ENCODE results near the gene NEAT1. TPM values are rescaled to one million over a fixed set of nuclear protein-coding genes. Genes with fewer than 3 reads are reported as not detected.

NEAT1 gene
- total and polyA plus RNA-seq, 11 donors: 17.0 to 760 (median 507) TPM

DNA sequence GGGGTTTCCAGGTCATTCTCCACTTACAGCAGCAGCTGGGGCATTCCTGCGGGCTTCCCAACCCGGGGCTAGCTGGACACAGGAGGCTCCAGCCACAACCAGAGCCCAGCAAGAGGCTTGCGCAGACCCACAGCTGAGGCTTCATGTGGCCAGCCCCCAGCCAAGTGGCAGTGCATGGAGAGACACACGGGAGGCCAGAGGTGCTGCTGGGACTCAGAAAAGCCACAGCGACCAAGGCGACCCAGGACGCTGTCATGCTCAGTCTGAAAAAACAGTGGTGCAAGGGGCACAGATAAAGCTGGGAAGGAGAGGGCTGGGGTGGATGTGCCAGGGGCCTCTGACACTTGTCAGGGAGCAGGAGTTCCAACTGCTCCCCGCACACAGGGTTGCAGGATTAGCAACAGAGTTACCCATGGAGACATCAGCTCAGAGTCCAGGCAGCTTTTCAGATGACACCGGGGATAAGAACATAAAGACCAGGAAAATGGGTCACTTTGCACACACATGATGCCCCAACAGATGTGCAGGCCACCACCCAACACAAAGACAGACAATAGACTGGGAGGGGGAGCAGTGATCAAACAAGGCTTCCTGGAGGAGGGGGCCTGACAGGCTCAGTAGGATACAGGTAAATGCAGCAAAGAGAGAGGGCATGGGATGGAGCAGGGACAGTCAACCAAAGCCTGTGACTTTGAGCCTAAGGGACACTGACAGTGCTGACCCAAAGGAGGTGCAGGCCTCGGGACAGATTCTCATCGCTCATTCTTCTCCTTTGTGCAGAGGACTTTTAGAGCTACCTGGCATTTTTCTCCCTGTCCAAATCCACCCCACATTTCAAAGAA lies 6.9 kb upstream of the NEAT1 start:
- no peak for TF ChIP-seq POLR2A (IDR thresholded peaks at IDR 0.05)
- TF ChIP-seq, protein P1, sequence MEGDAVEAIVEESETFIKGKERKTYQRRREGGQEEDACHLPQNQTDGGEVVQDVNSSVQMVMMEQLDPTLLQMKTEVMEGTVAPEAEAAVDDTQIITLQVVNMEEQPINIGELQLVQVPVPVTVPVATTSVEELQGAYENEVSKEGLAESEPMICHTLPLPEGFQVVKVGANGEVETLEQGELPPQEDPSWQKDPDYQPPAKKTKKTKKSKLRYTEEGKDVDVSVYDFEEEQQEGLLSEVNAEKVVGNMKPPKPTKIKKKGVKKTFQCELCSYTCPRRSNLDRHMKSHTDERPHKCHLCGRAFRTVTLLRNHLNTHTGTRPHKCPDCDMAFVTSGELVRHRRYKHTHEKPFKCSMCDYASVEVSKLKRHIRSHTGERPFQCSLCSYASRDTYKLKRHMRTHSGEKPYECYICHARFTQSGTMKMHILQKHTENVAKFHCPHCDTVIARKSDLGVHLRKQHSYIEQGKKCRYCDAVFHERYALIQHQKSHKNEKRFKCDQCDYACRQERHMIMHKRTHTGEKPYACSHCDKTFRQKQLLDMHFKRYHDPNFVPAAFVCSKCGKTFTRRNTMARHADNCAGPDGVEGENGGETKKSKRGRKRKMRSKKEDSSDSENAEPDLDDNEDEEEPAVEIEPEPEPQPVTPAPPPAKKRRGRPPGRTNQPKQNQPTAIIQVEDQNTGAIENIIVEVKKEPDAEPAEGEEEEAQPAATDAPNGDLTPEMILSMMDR (IDR thresholded peaks at IDR 0.05): no peak
- Histone ChIP-seq H3K4me1 (peaks cover 11 to 72% (median 58%) of the 10 kb centered on the region in 12 donors), H3K36me3 (peaks cover 0 to 31% (median 12%) of the 10 kb centered on the region in 9 donors), H3K27me3 (no peaks in the 10 kb centered on the region), H3K9me3 (no peaks in the 10 kb centered on the region), H3K4me3 (peak overlapping the region in 10 of 12 donors; percentile 36 to 96 (median 88)), H3K27ac (peak overlapping the region; percentile 98 to 100 (median 100))
- intact Hi-C loops (cut with DNase I): loop anchor here (1.0 to 10.0 kb wide), 10 partner anchors 33 to 95 kb away; partner anchors contain the start of gene SLC25A45 (in 4 of the 10)
- ATAC-seq (no peak), DNase-seq (peak in 4 of 5 donors; percentile 18 to 65 (median 23))
- 47 to 63% (median 59%) methylated on average over 8 to 11 of the region's 11 CpGs for WGBS, 4 donors

DNA sequence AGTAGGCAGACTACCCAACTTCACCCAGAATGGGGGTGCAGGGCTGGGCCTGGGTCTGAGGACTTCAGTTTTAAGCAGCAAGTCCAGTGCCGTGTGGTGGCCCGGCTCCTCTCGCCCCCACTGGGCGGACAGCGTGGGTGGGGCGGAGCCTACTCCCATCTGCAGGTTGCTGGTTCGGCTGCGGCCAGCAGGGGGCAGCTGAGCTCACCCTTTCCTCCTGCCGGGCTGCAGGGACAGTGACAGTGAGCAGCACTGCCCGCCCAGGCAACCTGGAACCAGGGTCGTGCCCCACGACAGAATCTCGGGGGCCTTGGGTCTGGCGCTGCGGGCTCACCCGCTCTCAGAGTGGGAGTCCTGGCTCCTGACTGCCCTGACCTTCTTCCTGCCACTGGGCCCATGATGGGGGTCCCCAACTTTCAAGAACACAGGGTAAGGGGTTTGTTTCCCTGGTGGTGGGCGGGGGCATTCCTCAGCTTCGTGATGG lies 6.2 kb upstream of the NEAT1 start:
- Histone ChIP-seq H3K27ac (peak overlapping the region; percentile 98 to 100 (median 100)), H3K4me1 (peaks cover 11 to 78% (median 65%) of the 10 kb centered on the region in 12 donors), H3K36me3 (peaks cover 0 to 25% (median 6%) of the 10 kb centered on the region in 9 donors), H3K4me3 (peak overlapping the region in 11 of 12 donors; percentile 35 to 96 (median 84)), H3K27me3 (no peaks in the 10 kb centered on the region), H3K9me3 (no peaks in the 10 kb centered on the region)
- DNase-seq (peak; percentile 93 to 97 (median 94)), ATAC-seq (peak; percentile 22 to 43 (median 38))
- 1 to 8% (median 2%) methylated on average over 2 to 18 of the region's 18 CpGs for WGBS, 4 donors
- peak in 1 of 2 donors; percentile 69 for TF ChIP-seq POLR2A (IDR thresholded peaks at IDR 0.05)
- TF ChIP-seq, protein P1 (IDR thresholded peaks at IDR 0.05): peak; percentile 95 to 99 (median 98)
- intact Hi-C loops (cut with DNase I): loop anchor here (1.0 to 10.0 kb wide), 10 partner anchors 34 to 94 kb away; partner anchors contain the start of gene SLC25A45 (in 4 of the 10)

DNA sequence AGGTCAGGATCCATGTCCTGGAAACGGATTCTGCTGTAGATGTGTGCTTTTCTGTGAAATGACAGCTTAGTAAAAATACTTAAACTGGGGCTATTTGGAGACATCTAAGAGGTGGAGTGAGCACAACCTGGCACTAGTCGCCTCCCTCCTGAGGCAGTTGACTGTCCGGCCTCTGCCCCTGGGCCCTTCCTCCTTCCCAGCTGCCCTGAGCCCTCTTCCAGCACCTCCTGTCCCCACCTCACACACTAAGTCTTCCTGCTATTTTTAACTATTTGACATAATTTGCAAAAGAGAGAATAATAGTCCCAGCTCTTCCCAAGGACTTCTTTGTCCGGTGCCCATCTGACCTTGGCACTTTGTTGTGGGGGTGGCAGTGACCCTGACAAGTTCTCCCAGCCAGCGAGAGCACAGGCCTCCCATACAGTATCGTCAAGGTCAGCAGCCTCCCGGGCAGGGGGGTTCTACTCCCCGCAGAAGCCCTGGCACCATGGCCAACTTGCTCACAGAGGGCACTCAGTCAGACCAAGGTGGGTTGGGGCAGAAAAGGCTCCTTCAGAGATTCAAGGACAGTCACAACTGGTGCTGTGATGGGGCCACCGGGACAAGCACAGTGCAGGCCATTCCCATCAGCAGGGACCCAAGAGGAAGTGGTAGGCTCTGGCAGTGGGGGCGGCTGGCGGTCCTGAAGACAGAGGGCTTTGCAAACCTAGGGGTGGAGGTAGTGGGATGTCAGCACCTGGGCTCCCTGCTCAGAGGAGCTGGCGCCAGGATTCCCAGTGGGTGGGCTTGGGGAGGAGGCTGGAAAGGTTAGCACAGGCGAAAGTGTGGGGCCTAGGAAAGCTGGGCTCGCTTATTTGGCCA lies 5.5 kb upstream of the NEAT1 start:
- peaks cover 11 to 80% (median 65%) of the 10 kb centered on the region in 12 donors for H3K4me1 ChIP-seq
- no peaks in the 10 kb centered on the region for H3K27me3 ChIP-seq
- WGBS, 4 donors: 17 to 20% (median 19%) methylated on average over 13 to 14 of the region's 14 CpGs
- intact Hi-C loops (cut with DNase I): loop anchor here (1.0 to 10.0 kb wide), 10 partner anchors 34 to 94 kb away; partner anchors contain the start of gene SLC25A45 (in 4 of the 10)
- ATAC-seq: no peak
- peak overlapping the region in 11 of 12 donors; percentile 35 to 96 (median 84) for H3K4me3 ChIP-seq
- H3K9me3 ChIP-seq: no peaks in the 10 kb centered on the region
- peak overlapping the region; percentile 98 to 100 (median 100) for H3K27ac ChIP-seq
- peaks cover 0 to 18% (median 0%) of the 10 kb centered on the region in 9 donors for H3K36me3 ChIP-seq
- TF ChIP-seq, protein P1 (IDR thresholded peaks at IDR 0.05): no peak
- TF ChIP-seq POLR2A (IDR thresholded peaks at IDR 0.05): no peak
- peak; percentile 51 to 78 (median 69) for DNase-seq
